Stomach (tissue), 9 donors: Measurements from ENCODE around the gene RSPH4A. TPM values are rescaled to one million over a fixed set of nuclear protein-coding genes. Genes with fewer than 3 reads are reported as not detected.

Experiments
- DNase-seq, 2 donors: peaks; one replicate each; pipeline versions ENCODE4 v3.0.0 to v3.0.0-alpha.2; 2013 to 2019
- H3K27ac ChIP-seq, 5 donors: fragments of 200-600 bp in 4 of 5; sonication (generic) in 4 of 5; one replicate each; pipeline ENCODE4 v1.5.1; 2013 to 2019; ENCODE audit warnings: mild to moderate bottlenecking in 1 of 5, moderate library complexity in 1 of 5
- H3K27me3 ChIP-seq, 3 donors: fragments of 200-600 bp; sonication (generic); one replicate each; pipeline ENCODE4 v1.5.1; 2017 to 2019; ENCODE audit warnings: mixed run types in 1 of 3
- H3K36me3 ChIP-seq, 4 donors: fragments of 200-600 bp; sonication (generic); 1 replicate in 3 of 4; 2 replicates in 1 of 4; pipeline ENCODE4 v1.5.1; 2016 to 2019
- H3K4me1 ChIP-seq, 4 donors: fragments of 200-600 bp; sonication (generic); one replicate each; pipeline ENCODE4 v1.5.1; 2016 to 2019
- H3K4me3 ChIP-seq, 4 donors: fragments of 200-600 bp; sonication (generic) in 3 of 4; one replicate each; pipeline ENCODE4 v1.5.1; 2016 to 2019; ENCODE audit warnings: mild to moderate bottlenecking in 1 of 4
- H3K9me3 ChIP-seq, 4 donors: fragments of 200-600 bp; sonication (generic); one replicate each; pipeline ENCODE4 v1.5.1; 2016 to 2019
- EP300 ChIP-seq: sonication (generic); formaldehyde crosslinking; IDR thresholded peaks from one replicate; pipeline ENCODE4 v1.6.1; 2017; ENCODE audit warnings: antibody characterized with exemption
- POLR2A ChIP-seq, 4 donors: fragments of 450-650 bp; IDR thresholded peaks; one replicate each; pipeline ENCODE4 v1.6.1; 2016; ENCODE audit warnings: antibody characterized with exemption in 4 of 4, control low read depth in 2 of 4, mild to moderate bottlenecking in 1 of 4, moderate library complexity in 1 of 4
- POLR2AphosphoS5 ChIP-seq, 3 donors: sonication (generic); formaldehyde crosslinking; IDR thresholded peaks; one replicate each; pipeline ENCODE4 v1.6.1; 2016; ENCODE audit warnings: antibody characterized with exemption in 3 of 3
- WGBS, 5 donors: extraction: QIAGEN DNeasy Blood & Tissue Kit in 3 of 5; methylation state at CpG; one replicate each; pipeline versions ENCODE4 v1.1.5 to v1.1.7; 2013 to 2018; 5-methylcytosine and 5-hydroxymethylcytosine counted together
- intact Hi-C: fragments of 100-400 bp; cut with DNase I; formaldehyde crosslinking; loops from one replicate; pipeline ENCODE4 v1.15.1; 2023; ENCODE audit warnings: low total_unique reads
- polyA plus RNA-seq, 3 donors: library from polyadenylated mRNA; stranded (reverse); fragments of 200-250 nt; gene quantifications; one replicate each; pipeline ENCODE4 v1.2.3, GENCODE V29; 2013
- total RNA-seq, 5 donors: library from RNA; depleted of rRNA; stranded (reverse); fragments of >200 nt; gene quantifications; one replicate each; pipeline versions ENCODE4 v1.1.0 to v1.2.3, GENCODE V29; 2014 to 2016
- TF ChIP-seq, protein P1 (sequence below), 7 experiments: fragments of 450-650 bp in 4 of 7; fragments of 200-600 bp in 3 of 7; sonication (generic) in 3 of 7; IDR thresholded peaks; one replicate each; pipeline ENCODE4 v1.5.1; 2016 to 2019; ENCODE audit warnings: antibody characterized with exemption in 7 of 7, control low read depth in 2 of 7, mild to moderate bottlenecking in 1 of 7
- donor health status: healthy with polysubstance abuse.
- donor health status: Bipolar disorder and iron deficiency.
- donor health status: healthy.

The RSPH4A gene
- total and polyA plus RNA-seq, 8 donors, result under 0.01 to 5.3 (median 0.25) TPM; not detected in 2

DNA sequence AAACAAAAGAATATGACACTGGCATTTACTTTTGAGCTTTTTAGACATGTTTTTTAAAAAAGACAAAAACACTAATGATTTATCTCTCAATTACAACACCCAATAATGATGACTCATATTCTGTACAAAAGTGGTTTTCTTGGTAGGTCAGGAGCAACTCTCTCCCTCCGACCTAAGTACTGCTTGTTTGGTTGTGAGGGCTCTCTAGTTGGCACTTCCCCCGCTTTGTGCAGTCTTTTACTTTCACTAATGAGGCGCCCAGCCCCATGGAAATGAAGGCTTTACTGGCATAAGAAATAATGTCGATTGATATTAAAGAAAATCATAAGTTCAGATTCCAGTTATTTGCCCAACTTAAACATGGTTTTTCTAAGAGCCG, 66.0 kb downstream of the RSPH4A start:
- H3K36me3 ChIP-seq, result peaks cover 0 to 9% (median 2%) of the 10 kb centered on the region in 4 donors
- DNase-seq, result peak in 1 of 2 donors; percentile 32
- peak overlapping the region in 3 of 5 donors; percentile 66 to 91 (median 88) for H3K27ac ChIP-seq
- no peaks in the 10 kb centered on the region for H3K27me3 ChIP-seq
- WGBS, 5 donors, result 35 to 50% (median 40%) methylated on average over 5 of the region's 5 CpGs
- H3K4me3 ChIP-seq, result peak overlapping the region; percentile 67 to 76 (median 70)
- peaks cover 12 to 42% (median 22%) of the 10 kb centered on the region in 4 donors for H3K4me1 ChIP-seq
- no peak for TF ChIP-seq POLR2A (IDR thresholded peaks at IDR 0.05)
- no peak for TF ChIP-seq EP300
- TF ChIP-seq, protein P1, sequence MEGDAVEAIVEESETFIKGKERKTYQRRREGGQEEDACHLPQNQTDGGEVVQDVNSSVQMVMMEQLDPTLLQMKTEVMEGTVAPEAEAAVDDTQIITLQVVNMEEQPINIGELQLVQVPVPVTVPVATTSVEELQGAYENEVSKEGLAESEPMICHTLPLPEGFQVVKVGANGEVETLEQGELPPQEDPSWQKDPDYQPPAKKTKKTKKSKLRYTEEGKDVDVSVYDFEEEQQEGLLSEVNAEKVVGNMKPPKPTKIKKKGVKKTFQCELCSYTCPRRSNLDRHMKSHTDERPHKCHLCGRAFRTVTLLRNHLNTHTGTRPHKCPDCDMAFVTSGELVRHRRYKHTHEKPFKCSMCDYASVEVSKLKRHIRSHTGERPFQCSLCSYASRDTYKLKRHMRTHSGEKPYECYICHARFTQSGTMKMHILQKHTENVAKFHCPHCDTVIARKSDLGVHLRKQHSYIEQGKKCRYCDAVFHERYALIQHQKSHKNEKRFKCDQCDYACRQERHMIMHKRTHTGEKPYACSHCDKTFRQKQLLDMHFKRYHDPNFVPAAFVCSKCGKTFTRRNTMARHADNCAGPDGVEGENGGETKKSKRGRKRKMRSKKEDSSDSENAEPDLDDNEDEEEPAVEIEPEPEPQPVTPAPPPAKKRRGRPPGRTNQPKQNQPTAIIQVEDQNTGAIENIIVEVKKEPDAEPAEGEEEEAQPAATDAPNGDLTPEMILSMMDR (IDR thresholded peaks at IDR 0.05), result no peak
- no peak for TF ChIP-seq POLR2AphosphoS5 (IDR thresholded peaks at IDR 0.05)
- H3K9me3 ChIP-seq, result no peaks in the 10 kb centered on the region
- intact Hi-C loops, result no loop called here

Other genes starting within 250 kb of the RSPH4A start
- 10 to 100 TPM in 4 of 5 donors, 1 to 10 TPM in 1; 3.8 to 39.8 (median 15.8) TPM for gene DSE, start 245.5 kb upstream of the RSPH4A start, total RNA-seq
- gene DSE, start 245.5 kb upstream of the RSPH4A start, polyA plus RNA-seq, result 10 to 100 TPM in 1 of 3 donors, 1 to 10 TPM in 2; 3.9 to 10.7 (median 7.7) TPM
- 1 to 10 TPM in 2 of 5 donors, not detected in 3; 8.1 to 8.7 TPM for gene CALHM6, start 155.1 kb upstream of the RSPH4A start, total RNA-seq
- gene CALHM6, start 155.1 kb upstream of the RSPH4A start, polyA plus RNA-seq, result 1 to 10 TPM; 5.0 to 8.6 (median 8.3) TPM
- 1 to 10 TPM in 2 of 5 donors, under 1 TPM in 3; under 0.01 to 4.2 (median 0.29) TPM for gene CALHM5, start 104.8 kb upstream of the RSPH4A start, total RNA-seq
- under 1 TPM; 0.10 to 0.44 (median 0.15) TPM for gene CALHM5, start 104.8 kb upstream of the RSPH4A start, polyA plus RNA-seq
- gene TRAPPC3L, start 70.8 kb upstream of the RSPH4A start, total RNA-seq, result not detected
- not detected for gene TRAPPC3L, start 70.8 kb upstream of the RSPH4A start, polyA plus RNA-seq
- gene CALHM4, start 62.7 kb upstream of the RSPH4A start, total RNA-seq, result not detected
- gene CALHM4, start 62.7 kb upstream of the RSPH4A start, polyA plus RNA-seq, result not detected
- gene RWDD1, start 45.0 kb upstream of the RSPH4A start, total RNA-seq, result 10 to 100 TPM in 4 of 5 donors, 1 to 10 TPM in 1; 8.7 to 98.1 (median 25.7) TPM
- 10 to 100 TPM; 64.4 to 92.4 (median 68.2) TPM for gene RWDD1, start 45.0 kb upstream of the RSPH4A start, polyA plus RNA-seq
- 10 to 100 TPM in 3 of 5 donors, 1 to 10 TPM in 2; 3.2 to 23.5 (median 13.4) TPM for gene ZUP1, start 52.3 kb downstream of the RSPH4A start, total RNA-seq
- 1 to 10 TPM; 3.5 to 8.1 (median 6.6) TPM for gene ZUP1, start 52.3 kb downstream of the RSPH4A start, polyA plus RNA-seq
- gene KPNA5, start 64.7 kb downstream of the RSPH4A start, total RNA-seq, result 10 to 100 TPM in 3 of 5 donors, 1 to 10 TPM in 2; 3.3 to 37.9 (median 12.3) TPM
- gene KPNA5, start 64.7 kb downstream of the RSPH4A start, polyA plus RNA-seq, result 1 to 10 TPM; 1.5 to 1.7 (median 1.7) TPM
- gene FAM162B, start 149.2 kb downstream of the RSPH4A start, total RNA-seq, result 1 to 10 TPM in 1 of 5 donors, not detected in 4; 7.7 TPM
- gene FAM162B, start 149.2 kb downstream of the RSPH4A start, polyA plus RNA-seq, result 1 to 10 TPM; 1.4 to 4.0 (median 2.5) TPM
- not detected for gene GPRC6A, start 212.6 kb downstream of the RSPH4A start, total RNA-seq
- not detected for gene GPRC6A, start 212.6 kb downstream of the RSPH4A start, polyA plus RNA-seq